ENCODE data around the gene ZNF512. TPM values are rescaled to one million over a fixed set of nuclear protein-coding genes. Genes with fewer than 3 reads are reported as not detected.

The ZNF512 gene
- total and polyA plus RNA-seq, 2 of the 13 experiments (the other 11 are each of a cell fraction or from before 2014, with no cell fraction given), result 29.8 to 31.0 TPM

DNA sequence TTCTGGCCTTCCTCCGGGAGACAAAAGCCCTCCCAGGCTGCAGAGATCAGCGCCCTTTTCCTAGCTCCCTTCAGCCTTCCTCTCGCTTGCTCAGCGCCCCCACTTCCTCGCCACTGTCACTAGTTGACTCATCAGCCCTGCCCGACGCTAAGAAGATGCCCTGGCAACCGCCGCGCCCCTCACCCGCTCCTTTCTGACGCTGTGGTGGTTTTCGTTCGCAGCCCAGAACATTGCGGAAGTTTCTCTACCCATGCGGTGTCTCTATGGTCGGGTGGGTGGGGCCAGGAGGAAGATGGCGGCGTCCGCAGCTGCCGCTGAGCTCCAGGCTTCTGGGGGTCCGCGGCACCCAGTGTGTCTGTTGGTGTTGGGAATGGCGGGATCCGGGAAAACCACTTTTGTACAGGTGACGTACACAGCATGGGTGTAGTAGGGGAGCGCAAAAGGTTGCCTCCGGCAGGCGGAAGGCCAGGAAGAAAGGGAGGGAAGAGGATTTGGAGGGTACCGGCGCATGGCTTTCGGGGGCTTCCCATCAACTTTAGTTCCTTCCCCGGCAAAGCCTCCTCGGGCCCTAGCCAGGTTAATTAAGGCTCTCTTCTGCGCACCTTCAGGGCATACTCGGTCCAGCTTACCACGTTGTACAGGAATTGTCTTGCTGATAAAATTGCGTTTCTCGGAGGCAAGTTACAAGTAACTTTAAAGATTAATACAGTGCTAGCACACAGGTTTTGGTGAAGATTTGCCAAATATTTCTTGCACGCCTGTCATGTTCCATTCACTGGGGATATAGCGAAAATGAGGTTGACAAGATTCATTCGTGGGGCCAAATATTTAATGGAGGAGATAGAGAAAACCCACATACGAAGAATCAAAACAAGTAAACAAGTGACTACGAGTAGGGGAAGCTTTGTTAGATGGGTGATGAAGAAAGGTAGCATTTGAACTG, 46.2 kb downstream of the ZNF512 start, which contains the start of the genes CCDC121 and GPN1 (continued):
- TF ChIP-seq, protein P1, sequence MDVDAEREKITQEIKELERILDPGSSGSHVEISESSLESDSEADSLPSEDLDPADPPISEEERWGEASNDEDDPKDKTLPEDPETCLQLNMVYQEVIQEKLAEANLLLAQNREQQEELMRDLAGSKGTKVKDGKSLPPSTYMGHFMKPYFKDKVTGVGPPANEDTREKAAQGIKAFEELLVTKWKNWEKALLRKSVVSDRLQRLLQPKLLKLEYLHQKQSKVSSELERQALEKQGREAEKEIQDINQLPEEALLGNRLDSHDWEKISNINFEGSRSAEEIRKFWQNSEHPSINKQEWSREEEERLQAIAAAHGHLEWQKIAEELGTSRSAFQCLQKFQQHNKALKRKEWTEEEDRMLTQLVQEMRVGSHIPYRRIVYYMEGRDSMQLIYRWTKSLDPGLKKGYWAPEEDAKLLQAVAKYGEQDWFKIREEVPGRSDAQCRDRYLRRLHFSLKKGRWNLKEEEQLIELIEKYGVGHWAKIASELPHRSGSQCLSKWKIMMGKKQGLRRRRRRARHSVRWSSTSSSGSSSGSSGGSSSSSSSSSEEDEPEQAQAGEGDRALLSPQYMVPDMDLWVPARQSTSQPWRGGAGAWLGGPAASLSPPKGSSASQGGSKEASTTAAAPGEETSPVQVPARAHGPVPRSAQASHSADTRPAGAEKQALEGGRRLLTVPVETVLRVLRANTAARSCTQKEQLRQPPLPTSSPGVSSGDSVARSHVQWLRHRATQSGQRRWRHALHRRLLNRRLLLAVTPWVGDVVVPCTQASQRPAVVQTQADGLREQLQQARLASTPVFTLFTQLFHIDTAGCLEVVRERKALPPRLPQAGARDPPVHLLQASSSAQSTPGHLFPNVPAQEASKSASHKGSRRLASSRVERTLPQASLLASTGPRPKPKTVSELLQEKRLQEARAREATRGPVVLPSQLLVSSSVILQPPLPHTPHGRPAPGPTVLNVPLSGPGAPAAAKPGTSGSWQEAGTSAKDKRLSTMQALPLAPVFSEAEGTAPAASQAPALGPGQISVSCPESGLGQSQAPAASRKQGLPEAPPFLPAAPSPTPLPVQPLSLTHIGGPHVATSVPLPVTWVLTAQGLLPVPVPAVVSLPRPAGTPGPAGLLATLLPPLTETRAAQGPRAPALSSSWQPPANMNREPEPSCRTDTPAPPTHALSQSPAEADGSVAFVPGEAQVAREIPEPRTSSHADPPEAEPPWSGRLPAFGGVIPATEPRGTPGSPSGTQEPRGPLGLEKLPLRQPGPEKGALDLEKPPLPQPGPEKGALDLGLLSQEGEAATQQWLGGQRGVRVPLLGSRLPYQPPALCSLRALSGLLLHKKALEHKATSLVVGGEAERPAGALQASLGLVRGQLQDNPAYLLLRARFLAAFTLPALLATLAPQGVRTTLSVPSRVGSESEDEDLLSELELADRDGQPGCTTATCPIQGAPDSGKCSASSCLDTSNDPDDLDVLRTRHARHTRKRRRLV (CRISPR knock-in tag; IDR thresholded peaks at IDR 0.05), result no peak
- TF ChIP-seq ZNF510 (CRISPR knock-in tag; IDR thresholded peaks at IDR 0.05; ENCODE audit: low read depth) (peak; percentile 74; the same call in 1 of the 2 replicates), ATF7 (IDR thresholded peaks at IDR 0.05) (no peak), ATF7 (CRISPR knock-in tag; IDR thresholded peaks at IDR 0.05) (0 out of 2 replicates have a peak, but pooled peaks have one; percentile 22), TSC22D2 (CRISPR knock-in tag; IDR thresholded peaks at IDR 0.05; ENCODE audit: borderline replicate concordance) (peak; percentile 65; the same call in 1 of the 2 replicates), NFYC (CRISPR knock-in tag; IDR thresholded peaks at IDR 0.05) (0 out of 2 replicates have a peak, but pooled peaks have one; percentile 39), ISL2 (CRISPR knock-in tag; IDR thresholded peaks at IDR 0.05) (peak; percentile 63; the same call in 1 of the 2 replicates), RFX1 (IDR thresholded peaks at IDR 0.05) (peak; percentile 82), ERF (CRISPR knock-in tag; IDR thresholded peaks at IDR 0.05) (peak; percentile 86), BORCS8-MEF2B (CRISPR knock-in tag; IDR thresholded peaks at IDR 0.05) (peak; percentile 91; the same call in 1 of the 2 replicates)
- TF ChIP-seq, protein P2, sequence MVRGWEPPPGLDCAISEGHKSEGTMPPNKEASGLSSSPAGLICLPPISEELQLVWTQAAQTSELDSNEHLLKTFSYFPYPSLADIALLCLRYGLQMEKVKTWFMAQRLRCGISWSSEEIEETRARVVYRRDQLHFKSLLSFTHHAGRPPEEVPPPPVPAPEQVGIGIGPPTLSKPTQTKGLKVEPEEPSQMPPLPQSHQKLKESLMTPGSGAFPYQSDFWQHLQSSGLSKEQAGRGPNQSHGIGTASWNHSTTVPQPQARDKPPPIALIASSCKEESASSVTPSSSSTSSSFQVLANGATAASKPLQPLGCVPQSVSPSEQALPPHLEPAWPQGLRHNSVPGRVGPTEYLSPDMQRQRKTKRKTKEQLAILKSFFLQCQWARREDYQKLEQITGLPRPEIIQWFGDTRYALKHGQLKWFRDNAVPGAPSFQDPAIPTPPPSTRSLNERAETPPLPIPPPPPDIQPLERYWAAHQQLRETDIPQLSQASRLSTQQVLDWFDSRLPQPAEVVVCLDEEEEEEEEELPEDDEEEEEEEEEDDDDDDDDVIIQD (CRISPR knock-in tag; IDR thresholded peaks at IDR 0.05; ENCODE audit: low read depth), result peak; percentile 73
- TF ChIP-seq, protein P3, sequence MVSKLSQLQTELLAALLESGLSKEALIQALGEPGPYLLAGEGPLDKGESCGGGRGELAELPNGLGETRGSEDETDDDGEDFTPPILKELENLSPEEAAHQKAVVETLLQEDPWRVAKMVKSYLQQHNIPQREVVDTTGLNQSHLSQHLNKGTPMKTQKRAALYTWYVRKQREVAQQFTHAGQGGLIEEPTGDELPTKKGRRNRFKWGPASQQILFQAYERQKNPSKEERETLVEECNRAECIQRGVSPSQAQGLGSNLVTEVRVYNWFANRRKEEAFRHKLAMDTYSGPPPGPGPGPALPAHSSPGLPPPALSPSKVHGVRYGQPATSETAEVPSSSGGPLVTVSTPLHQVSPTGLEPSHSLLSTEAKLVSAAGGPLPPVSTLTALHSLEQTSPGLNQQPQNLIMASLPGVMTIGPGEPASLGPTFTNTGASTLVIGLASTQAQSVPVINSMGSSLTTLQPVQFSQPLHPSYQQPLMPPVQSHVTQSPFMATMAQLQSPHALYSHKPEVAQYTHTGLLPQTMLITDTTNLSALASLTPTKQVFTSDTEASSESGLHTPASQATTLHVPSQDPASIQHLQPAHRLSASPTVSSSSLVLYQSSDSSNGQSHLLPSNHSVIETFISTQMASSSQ (IDR thresholded peaks at IDR 0.05; ENCODE audit: low read depth), result no peak; the same call in 1 of the 2 replicates
- TF ChIP-seq, protein P3 (CRISPR knock-in tag; IDR thresholded peaks at IDR 0.05; ENCODE audit: borderline replicate concordance), result peak; percentile 18; the same call in 1 of the 2 replicates
- TF ChIP-seq, protein P4, sequence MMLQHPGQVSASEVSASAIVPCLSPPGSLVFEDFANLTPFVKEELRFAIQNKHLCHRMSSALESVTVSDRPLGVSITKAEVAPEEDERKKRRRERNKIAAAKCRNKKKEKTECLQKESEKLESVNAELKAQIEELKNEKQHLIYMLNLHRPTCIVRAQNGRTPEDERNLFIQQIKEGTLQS (CRISPR knock-in tag; IDR thresholded peaks at IDR 0.05), result peak; percentile 70
- TF ChIP-seq, protein P5, sequence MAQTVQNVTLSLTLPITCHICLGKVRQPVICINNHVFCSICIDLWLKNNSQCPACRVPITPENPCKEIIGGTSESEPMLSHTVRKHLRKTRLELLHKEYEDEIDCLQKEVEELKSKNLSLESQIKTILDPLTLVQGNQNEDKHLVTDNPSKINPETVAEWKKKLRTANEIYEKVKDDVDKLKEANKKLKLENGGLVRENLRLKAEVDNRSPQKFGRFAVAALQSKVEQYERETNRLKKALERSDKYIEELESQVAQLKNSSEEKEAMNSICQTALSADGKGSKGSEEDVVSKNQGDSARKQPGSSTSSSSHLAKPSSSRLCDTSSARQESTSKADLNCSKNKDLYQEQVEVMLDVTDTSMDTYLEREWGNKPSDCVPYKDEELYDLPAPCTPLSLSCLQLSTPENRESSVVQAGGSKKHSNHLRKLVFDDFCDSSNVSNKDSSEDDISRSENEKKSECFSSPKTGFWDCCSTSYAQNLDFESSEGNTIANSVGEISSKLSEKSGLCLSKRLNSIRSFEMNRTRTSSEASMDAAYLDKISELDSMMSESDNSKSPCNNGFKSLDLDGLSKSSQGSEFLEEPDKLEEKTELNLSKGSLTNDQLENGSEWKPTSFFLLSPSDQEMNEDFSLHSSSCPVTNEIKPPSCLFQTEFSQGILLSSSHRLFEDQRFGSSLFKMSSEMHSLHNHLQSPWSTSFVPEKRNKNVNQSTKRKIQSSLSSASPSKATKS (CRISPR knock-in tag; IDR thresholded peaks at IDR 0.05), result peak; percentile 83; the same call in 1 of the 2 replicates
